Measurements from ENCODE around the gene PAPPA. TPM values are rescaled to one million over a fixed set of nuclear protein-coding genes. Genes with fewer than 3 reads are reported as not detected.

The PAPPA gene
- total RNA-seq, 1 donor from 2014 or later: 2.9 TPM

DNA sequence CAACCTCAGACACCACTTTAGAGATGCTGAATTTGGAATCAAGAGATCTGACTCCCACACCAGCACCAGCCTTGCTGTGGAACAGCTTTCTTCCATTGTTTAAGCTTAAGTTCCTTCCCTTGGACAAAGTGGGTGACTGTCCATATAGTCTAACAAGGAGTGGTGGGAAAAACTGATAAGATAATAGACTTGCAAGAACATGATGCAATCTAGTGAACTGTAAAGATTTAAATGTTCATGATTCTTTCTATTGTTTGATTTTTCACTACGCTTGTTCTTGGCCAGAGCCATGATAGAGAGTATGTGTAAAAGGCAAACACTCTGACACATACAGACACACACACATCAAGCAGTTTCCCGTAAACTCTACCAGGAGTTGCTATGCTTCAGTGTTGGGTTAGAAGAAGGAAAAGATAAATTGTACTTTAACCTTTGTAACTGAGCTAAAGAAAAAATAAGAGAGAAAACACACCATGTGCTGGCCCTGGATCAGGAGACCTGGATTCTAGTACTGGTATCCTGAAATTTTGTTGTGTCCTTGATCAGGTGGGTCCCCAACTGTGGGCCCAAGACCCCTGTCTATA is 94.3 kb downstream of the PAPPA start:
- no peak overlapping the region for H3K27ac ChIP-seq
- intact Hi-C loops (cut with DNase I): no loop called here
- no peaks in the 10 kb centered on the region for H3K27me3 ChIP-seq
- H3K9me3 ChIP-seq: no peaks in the 10 kb centered on the region
- TF ChIP-seq, protein P1, sequence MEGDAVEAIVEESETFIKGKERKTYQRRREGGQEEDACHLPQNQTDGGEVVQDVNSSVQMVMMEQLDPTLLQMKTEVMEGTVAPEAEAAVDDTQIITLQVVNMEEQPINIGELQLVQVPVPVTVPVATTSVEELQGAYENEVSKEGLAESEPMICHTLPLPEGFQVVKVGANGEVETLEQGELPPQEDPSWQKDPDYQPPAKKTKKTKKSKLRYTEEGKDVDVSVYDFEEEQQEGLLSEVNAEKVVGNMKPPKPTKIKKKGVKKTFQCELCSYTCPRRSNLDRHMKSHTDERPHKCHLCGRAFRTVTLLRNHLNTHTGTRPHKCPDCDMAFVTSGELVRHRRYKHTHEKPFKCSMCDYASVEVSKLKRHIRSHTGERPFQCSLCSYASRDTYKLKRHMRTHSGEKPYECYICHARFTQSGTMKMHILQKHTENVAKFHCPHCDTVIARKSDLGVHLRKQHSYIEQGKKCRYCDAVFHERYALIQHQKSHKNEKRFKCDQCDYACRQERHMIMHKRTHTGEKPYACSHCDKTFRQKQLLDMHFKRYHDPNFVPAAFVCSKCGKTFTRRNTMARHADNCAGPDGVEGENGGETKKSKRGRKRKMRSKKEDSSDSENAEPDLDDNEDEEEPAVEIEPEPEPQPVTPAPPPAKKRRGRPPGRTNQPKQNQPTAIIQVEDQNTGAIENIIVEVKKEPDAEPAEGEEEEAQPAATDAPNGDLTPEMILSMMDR (IDR thresholded peaks at IDR 0.05): no peak
- H3K36me3 ChIP-seq: no peaks in the 10 kb centered on the region
- ATAC-seq: no peak
- H3K4me1 ChIP-seq: no peaks in the 10 kb centered on the region
- H3K4me3 ChIP-seq: no peak overlapping the region
- DNase-seq: no peak

GRCh38 chr9:116250891-116251290 is 97.3 kb downstream of the PAPPA start:
- no peaks in the 10 kb centered on the region for H3K4me1 ChIP-seq
- H3K4me3 ChIP-seq: no peak overlapping the region
- no peaks in the 10 kb centered on the region for H3K36me3 ChIP-seq
- TF ChIP-seq, protein P1 (IDR thresholded peaks at IDR 0.05): no peak
- DNase-seq: no peak
- intact Hi-C loops (cut with DNase I): no loop called here
- H3K27me3 ChIP-seq: no peaks in the 10 kb centered on the region
- ATAC-seq: no peak
- no peak overlapping the region for H3K27ac ChIP-seq
- no peaks in the 10 kb centered on the region for H3K9me3 ChIP-seq

- H3K27me3 ChIP-seq: no peaks in the 10 kb centered on the region
- H3K36me3 ChIP-seq: no peaks in the 10 kb centered on the region
- H3K9me3 ChIP-seq: no peaks in the 10 kb centered on the region
- TF ChIP-seq, protein P1 (IDR thresholded peaks at IDR 0.05): no peak
- DNase-seq: no peak
- intact Hi-C loops (cut with DNase I): no loop called here
- H3K4me1 ChIP-seq: no peaks in the 10 kb centered on the region
- H3K27ac ChIP-seq: no peak overlapping the region
- no peak overlapping the region for H3K4me3 ChIP-seq
- ATAC-seq: no peak
Measured at GRCh38 chr9:116251366-116251765, 97.8 kb downstream of the PAPPA start.

- Histone ChIP-seq H3K27me3 (no peaks in the 10 kb centered on the region), H3K9me3 (no peaks in the 10 kb centered on the region)
- intact Hi-C loops (cut with DNase I): no loop called here
Measured at GRCh38 chr9:116260531-116260930, 106.9 kb downstream of the PAPPA start.

GRCh38 chr9:116262448-116262847 is 108.9 kb downstream of the PAPPA start:
- Histone ChIP-seq H3K36me3 (no peaks in the 10 kb centered on the region), H3K27ac (no peak overlapping the region), H3K27me3 (no peaks in the 10 kb centered on the region), H3K4me3 (no peak overlapping the region), H3K9me3 (no peaks in the 10 kb centered on the region), H3K4me1 (no peaks in the 10 kb centered on the region)
- TF ChIP-seq, protein P1 (IDR thresholded peaks at IDR 0.05): no peak
- ATAC-seq (no peak), DNase-seq (no peak)
- intact Hi-C loops (cut with DNase I): no loop called here

More at GRCh38 chr9:116260531-116260930, 106.9 kb downstream of the PAPPA start:
- H3K36me3 ChIP-seq: no peaks in the 10 kb centered on the region
- TF ChIP-seq, protein P1 (IDR thresholded peaks at IDR 0.05): no peak
- H3K27ac ChIP-seq: no peak overlapping the region
- ATAC-seq (no peak), DNase-seq (no peak)
- H3K4me3 ChIP-seq: no peak overlapping the region
- H3K4me1 ChIP-seq: no peaks in the 10 kb centered on the region

GRCh38 chr9:116264361-116264760 is 110.8 kb downstream of the PAPPA start:
- ATAC-seq (no peak), DNase-seq (no peak)
- intact Hi-C loops (cut with DNase I): no loop called here
- Histone ChIP-seq H3K27me3 (no peaks in the 10 kb centered on the region), H3K4me3 (no peak overlapping the region), H3K36me3 (no peaks in the 10 kb centered on the region), H3K27ac (no peak overlapping the region), H3K9me3 (no peaks in the 10 kb centered on the region), H3K4me1 (no peaks in the 10 kb centered on the region)
- TF ChIP-seq, protein P1 (IDR thresholded peaks at IDR 0.05): no peak

Data from upper lobe of right lung (tissue), 1 donor.